HG03342 (cell line): Measurements from ENCODE around the gene ACACA.

Experiments
- ATAC-seq: cut with Tn5 transposase; IDR thresholded peaks from one replicate; pipeline ENCODE4 v1.9.1; 2021; ENCODE audit warnings: mild to moderate bottlenecking, moderate library complexity; ENCODE audit not compliant: unreplicated experiment

The ACACA gene

DNA sequence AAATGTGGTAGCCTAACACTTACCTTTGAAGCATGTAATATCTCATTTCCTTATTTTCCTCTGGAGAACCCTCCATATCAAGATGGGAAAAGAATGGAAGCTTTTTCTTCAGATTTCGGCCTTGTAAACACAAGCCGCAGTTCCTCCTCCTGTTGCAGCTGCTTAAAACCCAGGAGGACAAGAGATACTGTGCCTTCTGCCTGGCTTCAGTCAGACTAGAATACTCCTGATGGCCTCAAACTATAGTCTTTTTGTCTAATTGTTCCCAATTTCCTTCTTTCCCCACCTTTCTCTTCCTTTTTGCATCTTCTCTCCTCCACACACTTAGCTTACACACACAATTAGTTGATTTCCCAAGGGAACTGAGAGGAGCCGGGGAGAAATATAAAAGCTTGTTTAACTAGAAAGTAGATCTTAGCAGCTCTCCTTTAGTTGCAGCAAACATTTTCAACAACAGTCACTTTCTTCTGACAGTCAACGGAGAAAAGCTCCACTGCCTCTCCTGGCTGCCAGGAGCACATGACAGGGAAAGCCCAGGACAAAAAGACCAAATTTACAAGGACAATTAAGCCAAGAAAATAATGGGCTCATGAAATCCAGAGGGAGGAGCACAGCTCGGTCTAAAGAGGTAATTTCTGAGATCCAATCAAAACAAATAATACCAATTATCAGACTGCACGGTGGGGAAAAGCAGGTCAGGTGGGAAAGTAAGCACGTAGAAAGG, 107.2 kb downstream of the ACACA start:
- no peak for ATAC-seq

DNA sequence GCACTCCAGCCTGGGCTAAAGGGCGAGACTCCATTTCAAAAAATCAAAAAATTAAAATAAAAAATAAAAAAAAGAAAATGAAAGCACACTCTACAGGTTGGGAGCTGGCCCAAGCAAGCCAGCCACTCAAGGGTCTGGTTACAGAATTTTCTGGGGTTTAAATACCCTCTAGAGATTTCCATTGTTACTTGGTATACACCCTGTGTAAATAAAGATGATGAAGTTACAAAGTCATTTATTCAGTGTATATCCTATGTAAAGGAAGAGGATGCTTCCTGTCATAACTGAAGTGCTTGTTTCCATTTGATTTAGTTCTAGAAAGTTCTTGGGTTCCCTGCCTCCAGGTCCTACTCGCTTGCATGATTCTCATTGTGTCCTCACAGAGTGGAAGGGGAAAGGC, 110.7 kb downstream of the ACACA start:
- no peak for ATAC-seq

GRCh38 chr17:37294888-37295287, 111.7 kb downstream of the ACACA start:
- no peak for ATAC-seq

DNA sequence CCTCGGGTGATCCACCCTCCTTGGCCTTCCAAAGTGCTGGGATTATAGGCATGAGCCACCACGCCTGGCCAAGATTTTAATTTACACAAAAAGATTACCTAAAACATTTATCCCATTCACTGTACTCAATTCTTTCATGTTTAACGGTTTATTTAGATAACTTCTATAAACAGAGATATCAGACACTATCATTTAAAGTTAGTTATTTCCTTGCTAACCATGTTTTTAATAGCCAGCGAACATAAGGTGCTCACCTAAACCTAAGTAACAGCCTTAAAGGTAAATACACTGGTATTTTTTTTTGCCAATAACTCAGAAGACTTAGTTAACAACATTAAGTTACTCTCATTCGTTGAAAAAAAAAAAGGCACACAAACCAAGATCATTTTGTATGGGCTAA, 112.9 kb downstream of the ACACA start:
- ATAC-seq = no peak

GRCh38 chr17:37292429-37293139, 114.1 kb downstream of the ACACA start:
- no peak for ATAC-seq

DNA sequence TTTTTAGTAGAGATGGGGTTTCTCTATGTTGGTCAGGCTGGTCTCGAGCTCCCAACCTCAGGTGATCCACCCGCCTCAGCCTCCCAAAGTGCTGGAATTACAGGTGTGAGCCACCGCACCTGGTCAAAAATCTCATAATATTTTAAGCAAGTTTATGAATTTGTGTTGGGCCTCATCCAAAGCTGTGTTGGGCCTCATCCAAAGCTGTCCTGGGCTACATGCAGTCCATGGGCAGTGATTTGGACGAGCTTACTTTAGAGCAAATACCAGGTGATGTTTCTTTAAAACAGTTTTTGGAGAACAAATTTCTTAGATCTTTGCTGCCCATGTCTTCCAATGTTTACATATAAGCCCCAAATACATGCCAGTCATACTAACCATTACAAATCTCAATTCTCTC, 115.3 kb downstream of the ACACA start:
- no peak for ATAC-seq

GRCh38 chr17:37286430-37286829, 120.2 kb downstream of the ACACA start:
- no peak for ATAC-seq

DNA sequence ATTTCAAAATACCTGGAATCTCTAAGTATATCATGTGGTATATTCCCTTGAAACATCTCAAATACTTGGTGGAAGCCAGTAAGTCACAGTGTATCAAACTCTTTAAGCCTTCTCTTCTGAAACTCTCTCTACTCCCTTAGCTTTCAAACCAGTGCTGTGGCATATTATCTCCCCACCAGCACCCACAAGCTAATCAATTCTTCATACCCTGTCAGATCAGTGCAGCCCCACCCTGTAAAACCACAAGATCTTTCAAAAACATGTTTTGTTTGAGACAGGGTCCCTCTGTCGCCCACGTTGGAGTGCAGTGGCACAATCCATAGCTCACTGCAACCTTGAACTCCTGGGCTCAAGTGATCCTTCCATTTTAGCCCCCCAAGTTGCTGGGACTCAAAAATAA, 122.4 kb downstream of the ACACA start:
- ATAC-seq = no peak

DNA sequence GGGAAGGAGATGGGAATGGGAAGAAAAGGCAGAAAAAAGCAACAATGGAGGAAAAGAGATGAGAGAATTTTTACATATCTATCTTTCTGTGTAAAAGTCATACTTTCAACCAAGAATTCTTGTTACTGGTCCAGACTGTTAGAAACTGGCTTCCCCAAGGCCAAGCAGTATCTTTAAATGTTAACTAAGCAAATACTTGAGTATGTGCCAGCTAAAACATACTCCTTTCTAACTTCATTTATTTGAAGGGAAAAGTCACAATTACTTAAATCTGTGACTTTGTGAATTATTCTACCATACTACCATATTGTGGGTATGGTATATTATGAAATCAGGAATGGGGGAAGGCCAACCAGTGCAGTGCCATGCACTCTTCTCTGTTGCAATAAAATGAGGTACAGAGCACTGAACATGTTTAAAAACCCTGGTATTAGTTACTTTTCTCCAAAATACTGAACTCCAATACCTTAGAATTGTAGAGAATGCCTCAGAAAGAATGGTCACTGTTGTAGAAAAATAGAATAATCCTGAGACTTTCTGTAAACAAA, 123.1 kb downstream of the ACACA start:
- ATAC-seq = no peak

DNA sequence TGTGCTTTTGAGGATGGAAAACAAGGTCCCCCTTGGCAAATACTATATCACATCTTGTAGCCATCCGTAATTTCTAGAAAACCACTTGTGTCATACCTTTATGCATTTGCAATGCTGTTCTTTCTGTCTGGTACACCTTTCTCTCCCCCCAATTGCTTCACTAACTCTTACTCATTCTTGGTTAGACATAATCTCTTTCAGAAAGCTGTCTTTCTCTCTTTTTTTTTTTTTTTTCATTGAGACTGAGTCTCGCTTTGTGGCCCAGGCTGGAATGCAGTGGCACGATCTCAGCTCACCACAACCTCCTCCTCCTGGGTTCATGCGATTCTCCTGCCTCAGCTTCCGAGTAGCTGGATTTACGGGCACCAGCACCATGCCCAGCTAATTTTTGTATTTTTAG, 125.8 kb downstream of the ACACA start:
- no peak for ATAC-seq

DNA sequence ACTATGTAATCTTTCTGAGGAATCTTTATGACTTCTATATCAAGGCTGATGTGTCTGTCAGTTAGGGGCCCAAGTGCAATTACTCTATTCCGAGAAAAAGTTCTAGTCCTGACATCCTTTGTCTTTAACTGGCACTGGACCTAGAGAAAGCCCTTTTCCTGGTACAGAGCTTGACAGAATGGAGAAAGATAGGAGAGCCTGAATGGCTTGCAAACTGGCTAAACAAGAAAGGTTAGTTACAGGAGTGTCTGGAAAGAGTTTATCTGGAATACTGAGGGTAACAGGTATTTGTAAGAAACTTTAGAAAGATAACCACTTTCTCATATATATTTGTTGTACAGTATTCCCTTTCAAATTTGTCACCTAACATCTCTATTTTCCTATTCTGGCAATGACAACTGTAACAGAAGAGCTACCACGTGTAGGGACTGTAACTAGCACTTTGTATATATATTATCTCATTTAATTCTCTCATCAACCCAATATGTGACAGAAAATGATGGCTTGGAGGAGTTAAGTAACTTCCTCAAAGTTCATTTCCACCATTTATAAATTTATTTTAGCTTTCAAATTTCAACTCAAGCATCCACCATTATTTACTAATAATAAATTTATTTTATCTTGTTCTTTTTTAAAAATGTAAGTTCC, 128.3 kb downstream of the ACACA start:
- no peak for ATAC-seq

- no peak for ATAC-seq
Observed at GRCh38 chr17:37276475-37276874, 130.2 kb downstream of the ACACA start.

DNA sequence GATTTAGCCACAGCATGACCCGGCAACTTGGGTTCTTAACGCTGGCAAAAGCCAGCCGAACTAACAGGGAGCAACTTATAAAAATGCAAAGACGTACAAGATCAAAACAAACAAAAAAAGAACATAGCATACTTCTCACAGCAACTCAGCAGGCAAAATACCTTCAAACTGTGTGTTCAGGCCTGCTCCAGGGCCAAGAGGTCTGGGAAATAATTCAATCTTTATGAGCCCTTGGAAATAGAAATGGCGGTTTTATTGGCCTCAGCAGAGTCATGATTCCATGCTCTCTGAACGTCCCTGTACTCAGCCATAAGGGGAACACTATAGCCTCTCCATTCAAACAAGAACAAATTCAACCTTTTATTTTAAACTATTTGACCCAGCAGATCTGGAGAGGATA, 132.2 kb downstream of the ACACA start:
- ATAC-seq = no peak

GRCh38 chr17:37273409-37274051, 133.1 kb downstream of the ACACA start:
- no peak for ATAC-seq

GRCh38 chr17:37265446-37266173, 141.0 kb downstream of the ACACA start:
- ATAC-seq = no peak

DNA sequence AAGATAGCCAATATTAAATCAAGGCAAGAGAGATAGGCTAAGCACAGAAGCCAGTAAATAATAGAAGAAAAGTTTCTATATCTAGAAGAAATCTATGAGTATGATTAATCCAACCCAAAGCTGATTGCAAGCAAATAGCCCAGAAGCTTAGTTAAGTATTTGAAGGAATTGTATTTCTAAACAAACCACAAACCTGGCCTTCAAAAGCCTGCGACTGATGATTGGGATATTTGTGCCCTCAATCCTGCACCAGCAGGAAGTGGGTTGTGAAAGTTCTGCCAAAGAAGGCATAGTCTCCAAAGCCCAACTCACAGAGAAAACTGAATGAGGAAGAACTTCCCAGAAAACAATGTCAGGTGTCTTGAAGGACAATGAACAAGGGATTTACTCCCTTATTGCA, 145.3 kb downstream of the ACACA start:
- no peak for ATAC-seq

DNA sequence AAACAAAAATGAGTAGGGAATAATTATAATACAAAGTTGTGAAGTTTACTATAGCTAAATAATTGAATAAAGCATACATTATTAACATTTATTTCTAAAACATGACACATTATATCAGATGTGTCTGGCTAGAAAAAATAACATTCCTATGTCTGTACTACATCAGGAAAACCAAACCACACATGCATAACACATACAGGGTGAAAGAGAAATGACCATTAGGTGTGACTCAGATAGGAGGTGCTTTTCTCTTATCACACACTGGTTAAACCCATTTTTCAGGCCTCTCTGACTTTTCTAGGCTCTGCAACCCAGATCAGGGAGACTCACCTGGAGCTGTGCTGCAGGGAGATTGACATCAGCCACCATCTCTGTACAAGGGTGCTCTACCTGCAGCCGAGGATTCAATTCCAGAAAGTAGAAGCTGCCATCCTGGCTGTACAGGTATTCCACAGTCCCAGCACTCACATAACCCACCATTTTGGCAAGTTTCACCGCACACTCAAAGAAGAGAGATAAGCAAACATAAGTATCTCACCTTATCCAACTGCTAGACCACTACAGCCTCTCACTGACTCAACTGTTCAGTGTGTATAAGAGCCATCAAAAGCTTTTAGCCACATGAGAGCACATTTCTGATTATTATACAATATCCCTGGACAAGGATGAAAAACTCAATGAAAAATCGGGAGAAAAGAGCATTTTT, 147.5 kb downstream of the ACACA start:
- ATAC-seq = no peak

GRCh38 chr17:37256627-37257026, 150.0 kb downstream of the ACACA start:
- ATAC-seq = no peak

DNA sequence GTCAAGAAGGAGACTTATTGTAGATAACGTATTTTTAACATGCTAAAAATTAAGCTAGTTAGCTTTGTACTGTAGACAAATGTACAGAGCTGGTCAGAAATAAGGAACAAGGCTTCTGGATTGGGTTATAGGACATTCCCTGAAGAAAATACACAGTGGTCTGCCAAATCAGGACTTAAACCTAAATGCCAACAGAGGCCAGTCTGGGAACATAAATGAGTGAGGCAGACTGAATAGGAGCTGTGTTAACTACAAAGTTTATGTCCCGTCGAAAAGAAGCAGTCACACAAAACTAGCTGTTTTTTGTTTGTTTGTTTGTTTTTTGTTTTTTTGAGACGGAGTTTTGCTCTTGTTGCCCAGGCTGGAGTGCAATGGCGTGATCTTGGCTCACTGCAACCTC, 151.2 kb downstream of the ACACA start:
- ATAC-seq = no peak

DNA sequence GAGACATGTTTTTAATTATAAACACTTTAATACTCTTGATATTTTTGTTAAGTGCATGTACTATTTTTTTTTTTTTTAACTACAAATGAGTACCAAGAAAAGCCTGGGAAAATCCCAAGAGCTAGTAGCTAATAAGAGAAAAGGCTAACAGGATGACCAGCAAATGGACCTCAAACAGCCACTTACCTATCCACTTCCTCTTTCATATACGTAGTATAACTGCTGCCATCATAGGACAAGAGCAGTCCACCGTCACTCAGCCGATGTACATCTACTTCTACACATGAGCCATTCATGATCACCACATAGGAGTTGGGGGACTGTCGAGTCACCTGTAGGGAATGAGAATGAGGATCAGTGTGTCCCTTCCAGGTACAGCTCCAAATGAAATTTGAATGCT, 158.8 kb downstream of the ACACA start:
- no peak for ATAC-seq
